WI38 (cell line): Measurements from ENCODE around the gene GRIPAP1.

ENCODE experiments used
- H3K4me3 ChIP-seq: 2 replicates; pipeline ENCODE4 v1.5.1; 2011; ENCODE audit warnings: low read depth, mild to moderate bottlenecking, control low read depth, low read length
- CTCF ChIP-seq: IDR thresholded peaks from 2 replicates; pipeline ENCODE4 v1.5.1; 2012; ENCODE audit warnings: low read depth, mild to moderate bottlenecking, control low read depth, low read length

The GRIPAP1 gene

GRCh38 chrX:49002091-49002935, at the start of gene GRIPAP1:
GRIPAP1 (minus strand) TSS chrX:49002264; CDS start chrX:49002229, 35 bp downstream.
- peak within 1 kb of the TSS; percentile 79 for H3K4me3 ChIP-seq
- no peak for TF ChIP-seq CTCF

- TF ChIP-seq CTCF, result no peak; the same call in 1 of the 2 replicates
- H3K4me3 ChIP-seq, result no peak overlapping the region
These were observed 41.9 kb upstream of the GRIPAP1 start for GRCh38 chrX:49043987-49044281.

GRCh38 chrX:49043220-49043986, 41.3 kb upstream of the GRIPAP1 start, which contains the start of gene TFE3:
TFE3 (minus strand) TSS chrX:49043357; CDS start chrX:49043226, 131 bp downstream.
- TF ChIP-seq CTCF, result peak; percentile 23; the same call in 1 of the 2 replicates
- peak within 1 kb of the TSS; percentile 77 for H3K4me3 ChIP-seq

- TF ChIP-seq CTCF, result no peak
- H3K4me3 ChIP-seq, result peak overlapping the region; percentile 77
These were observed 40.6 kb upstream of the GRIPAP1 start for GRCh38 chrX:49042581-49043219.

- no peak for TF ChIP-seq CTCF
- peak overlapping the region; percentile 77 for H3K4me3 ChIP-seq
These were observed 39.9 kb upstream of the GRIPAP1 start for GRCh38 chrX:49041744-49042580.

GRCh38 chrX:49040376-49040955, 38.4 kb upstream of the GRIPAP1 start:
- no peak for TF ChIP-seq CTCF
- H3K4me3 ChIP-seq, result peak overlapping the region; percentile 77
